Putamen (tissue), 1 donor: ENCODE results near the gene MYO1D.

ENCODE experiments used
- DNase-seq: peaks from one replicate; pipeline ENCODE4 v3.0.0-alpha.2; 2016; ENCODE audit warnings: low spot score

The MYO1D gene

DNA sequence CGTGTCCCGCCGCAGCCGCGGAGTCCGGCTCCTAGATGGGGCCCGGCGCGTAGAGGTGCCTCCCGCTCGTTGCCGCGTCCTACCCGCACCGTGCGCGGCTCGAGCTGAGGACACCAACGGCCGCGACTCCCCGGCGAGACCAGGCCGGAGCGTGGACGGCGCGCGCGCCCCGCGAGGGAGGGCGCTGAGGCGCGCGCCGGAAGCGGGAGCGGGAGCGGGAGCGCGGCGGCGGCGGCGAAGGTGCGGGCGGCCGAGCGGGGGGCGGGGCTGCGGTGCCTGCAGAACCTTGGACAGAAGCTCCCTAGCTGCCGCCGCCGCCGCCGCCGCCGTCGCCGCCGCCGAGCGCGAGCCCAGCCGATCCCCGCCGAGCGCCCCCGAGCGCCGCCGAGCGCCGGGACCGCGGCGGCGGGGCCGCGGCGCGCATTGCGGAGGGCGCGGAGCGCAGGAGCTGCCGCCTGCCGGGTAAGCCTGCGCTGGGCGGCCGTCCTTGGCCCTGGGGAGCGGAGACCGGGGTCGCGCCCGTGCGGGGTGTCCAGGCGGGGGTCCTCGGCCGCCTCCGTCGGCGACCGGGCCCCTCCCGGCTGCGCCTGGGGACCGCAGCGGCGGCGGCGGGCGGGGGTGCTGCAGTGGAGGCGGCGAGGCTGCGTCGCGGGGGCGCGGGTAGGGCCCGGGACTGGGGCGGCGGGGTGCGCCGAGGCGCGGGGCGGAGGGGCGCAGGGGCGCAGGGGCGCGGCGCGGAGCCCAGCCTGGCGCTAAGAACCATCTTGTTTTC is 390.0 kb downstream of the MYO1D start, which contains the start of gene CDK5R1:
TSS of gene CDK5R1 (plus strand) at position 293 of the 772 bp plus-strand sequence. CDS start 628 bp downstream, outside the sequence.
- peak; percentile 75 for DNase-seq

DNA sequence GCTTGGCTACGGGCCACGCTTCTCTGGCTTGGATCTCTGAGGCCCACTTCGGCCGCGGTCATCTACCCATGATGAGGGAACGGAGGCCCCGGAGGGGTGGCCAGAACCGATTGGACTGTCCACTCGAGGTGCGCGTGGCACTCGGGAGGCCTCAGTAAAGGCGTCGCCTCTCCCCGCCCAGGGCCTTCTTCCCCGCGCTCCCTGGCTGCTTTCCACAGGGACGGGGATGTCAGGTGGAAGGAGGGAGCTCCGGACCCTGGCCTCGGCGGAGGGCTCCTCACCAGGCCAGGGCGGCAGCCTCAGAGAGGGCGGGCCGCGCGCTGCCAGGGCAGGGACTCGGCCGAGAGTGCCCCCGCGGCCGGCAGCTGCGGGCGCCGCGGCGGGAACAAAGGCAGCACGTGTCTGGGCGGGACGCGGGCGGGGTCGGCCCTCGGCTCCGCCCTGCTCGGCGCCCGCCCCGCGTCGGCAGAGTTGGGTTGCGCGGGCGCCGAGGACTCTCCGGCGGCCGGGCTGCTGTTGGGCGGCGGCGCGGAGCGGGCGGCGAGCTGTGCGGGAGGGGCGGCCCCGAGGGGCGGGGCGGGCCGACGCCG is 390.7 kb downstream of the MYO1D start:
- peak; percentile 93 for DNase-seq

DNA sequence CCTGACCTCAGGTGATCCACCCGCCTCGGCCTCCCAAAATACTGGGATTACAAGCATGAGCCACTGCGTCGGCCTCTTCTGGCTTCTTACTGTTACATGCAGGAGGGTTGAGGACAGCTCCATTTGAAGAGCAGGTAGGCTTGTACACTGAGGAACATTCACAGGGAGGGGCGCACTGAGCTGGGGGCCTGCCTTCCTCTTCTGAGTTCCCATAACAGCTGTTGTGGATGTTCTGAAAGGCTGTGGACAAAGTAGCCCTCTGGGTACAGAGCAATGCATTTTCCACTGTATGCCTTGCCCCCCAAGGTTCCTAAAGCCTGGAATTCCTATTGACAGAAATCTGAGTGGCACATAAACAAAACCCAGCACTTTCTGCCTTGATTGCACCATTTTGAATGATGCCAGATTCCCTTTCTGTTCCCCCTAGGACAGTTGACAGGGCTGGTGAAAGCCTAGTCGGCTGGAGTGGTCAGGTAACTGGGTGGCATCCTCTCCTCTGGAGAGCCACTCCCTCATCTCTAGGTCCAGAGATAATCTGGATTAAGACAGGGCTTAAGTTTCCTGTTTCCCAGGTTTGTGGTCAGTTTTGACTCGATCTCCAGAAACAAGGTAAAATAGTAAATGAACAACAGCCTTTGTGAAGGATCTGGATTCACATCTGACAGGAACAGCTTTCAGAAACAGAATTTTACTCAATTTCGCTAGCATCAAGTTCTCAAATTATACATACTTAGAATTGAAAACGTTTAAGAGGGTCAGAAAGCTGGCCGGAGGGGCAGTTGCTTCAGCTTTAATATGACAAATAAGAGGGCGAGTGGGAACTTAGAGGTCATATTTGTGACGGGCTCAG is 391.4 kb downstream of the MYO1D start:
- DNase-seq = no peak

DNA sequence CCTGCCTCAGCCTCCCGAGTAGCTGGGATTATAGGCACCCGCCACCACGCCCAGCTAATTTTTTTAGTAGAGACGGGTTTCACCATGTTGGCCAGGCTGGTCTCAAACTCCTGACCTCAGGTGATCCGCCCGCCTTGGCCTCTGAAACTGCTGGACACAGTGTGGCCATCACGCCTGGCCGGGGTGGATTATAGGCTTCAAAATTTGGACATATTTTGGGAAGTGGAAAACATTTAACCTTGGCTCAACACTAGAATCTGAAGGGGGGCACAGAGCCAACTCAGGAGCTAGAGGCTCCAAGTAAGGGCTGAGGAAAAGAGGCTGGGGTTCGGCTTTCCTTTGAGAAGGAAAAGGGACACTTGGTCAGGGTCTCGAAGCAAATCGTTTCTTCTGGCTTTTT is 392.3 kb downstream of the MYO1D start:
- no peak for DNase-seq

DNA sequence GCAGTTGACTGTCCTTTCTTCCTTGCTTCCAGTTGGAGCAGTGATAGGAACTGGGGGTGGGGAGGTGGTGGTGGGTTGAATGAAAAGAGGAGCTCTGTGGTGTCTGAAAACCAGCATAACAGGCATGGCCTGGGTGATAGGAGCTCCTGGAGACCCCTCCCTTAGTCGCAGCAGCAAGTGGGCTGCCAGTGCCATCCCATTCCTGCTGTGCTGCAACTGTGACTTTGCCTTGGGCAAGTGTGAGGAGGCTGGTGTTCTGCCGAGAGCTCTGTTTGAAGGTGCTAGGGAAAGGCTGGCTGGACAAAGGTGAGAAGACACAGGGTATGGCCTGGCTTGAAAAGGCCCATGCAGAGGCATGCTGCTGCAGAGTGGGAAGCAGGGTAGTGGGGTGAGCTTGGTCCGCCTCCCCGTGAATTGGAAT is 392.9 kb downstream of the MYO1D start:
- no peak for DNase-seq

DNA sequence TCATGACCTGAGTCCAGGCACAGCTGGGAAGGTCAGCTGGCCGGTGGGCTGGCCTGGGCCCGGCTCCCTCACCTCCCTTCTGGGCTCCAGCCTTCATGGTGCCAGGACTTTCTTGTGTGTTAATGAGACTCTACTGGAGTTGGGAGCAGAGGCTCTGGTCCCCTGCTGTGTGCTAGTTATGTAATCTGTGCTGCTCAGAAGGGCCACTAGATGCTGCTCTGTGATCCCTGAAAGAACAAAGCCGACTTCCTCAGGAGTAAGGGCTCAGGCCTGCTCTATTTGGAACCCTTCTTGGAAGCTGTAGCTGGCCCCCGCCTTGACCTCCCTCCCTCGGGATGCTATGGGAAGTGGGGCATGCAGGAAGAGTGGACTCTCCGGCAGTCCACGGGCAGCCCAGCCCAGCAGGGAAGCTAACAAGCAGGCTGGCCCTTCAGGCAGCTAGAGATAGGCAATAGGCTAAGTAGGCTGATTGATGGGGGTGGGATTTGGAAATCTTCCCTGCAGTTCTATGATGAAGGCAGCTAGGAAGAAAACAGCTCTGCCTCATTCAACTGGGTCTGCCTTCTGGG is 393.4 kb downstream of the MYO1D start:
- peak; percentile 95 for DNase-seq

DNA sequence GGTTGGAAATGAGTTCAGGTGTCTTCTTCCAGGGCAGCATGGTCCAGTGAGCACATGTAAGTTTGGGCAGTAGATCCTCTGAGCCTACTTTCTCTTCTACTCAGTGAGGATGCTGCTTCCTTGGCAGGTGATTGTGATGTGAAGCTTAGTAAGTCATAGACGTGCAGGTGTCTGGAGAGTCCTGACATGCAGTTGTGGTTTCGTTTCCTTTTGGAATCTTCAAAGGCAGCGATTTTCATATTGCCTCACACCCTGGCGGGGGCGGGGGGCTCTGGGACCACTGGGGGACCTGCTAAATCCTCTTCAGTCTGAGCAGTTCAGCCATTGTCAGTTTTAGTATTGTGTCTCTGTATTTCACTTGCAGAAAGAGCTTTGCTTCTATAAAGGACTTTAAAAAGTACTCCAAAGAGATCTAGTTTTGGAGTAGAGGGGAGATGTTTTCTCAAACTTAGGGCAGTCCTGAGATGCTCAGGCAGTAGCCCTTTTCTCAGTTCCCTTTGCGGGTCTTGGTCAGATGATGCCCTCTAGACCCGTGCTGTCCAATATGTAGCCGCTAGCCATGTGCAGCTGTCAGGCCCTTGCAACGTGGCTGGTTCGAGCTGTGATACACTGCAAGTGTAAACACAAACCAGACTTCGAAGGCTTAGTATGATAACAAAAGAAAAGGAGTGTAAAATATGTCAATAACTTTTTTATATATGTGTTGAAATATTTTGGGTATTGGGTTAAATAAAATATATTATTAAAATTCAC is 394.2 kb downstream of the MYO1D start:
- no peak for DNase-seq

DNA sequence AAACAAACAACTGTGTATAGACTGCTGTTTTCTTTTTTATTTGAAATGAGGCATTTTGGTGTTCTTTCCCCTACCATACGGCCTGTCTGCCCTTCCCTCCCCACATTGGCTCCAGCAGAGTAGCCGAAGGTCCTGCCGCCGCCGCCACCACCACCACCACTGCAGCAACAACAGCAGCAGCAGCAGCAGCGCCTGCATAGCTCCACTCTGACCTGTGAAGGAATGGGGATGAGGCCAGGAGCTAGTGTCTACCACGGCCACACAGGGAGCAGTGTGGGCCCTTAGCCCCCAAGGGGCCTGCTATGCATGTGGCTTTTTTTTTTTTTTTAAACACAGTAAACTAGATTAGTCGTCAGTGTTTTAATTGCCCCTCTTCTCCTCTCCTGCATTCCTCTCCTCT is 395.7 kb downstream of the MYO1D start:
- DNase-seq = no peak

DNA sequence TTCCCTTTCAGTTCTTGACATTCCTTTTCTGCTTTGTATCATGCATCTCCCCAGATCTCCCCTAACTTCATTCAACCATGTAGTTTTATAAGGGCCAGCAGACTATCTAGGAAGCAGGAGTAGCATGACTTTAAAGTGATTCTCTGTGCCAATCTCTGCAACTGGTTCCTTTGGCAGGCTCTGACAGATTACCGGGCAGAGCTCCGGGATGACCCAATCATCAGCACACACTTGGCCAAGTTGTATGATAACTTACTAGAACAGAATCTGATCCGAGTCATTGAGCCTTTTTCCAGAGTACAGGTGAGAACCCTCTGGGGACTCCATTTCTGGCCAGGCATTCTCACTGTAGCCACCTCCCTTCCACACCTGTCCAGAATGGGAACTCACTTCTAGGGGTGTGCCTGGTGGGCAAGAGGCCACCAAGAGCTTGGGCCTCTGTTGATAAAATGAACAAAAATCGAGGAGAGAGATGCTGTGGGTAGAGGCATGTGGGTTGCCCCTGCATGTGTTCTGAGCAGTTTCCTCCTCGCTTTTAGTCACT is 397.8 kb downstream of the MYO1D start:
- no peak for DNase-seq

DNA sequence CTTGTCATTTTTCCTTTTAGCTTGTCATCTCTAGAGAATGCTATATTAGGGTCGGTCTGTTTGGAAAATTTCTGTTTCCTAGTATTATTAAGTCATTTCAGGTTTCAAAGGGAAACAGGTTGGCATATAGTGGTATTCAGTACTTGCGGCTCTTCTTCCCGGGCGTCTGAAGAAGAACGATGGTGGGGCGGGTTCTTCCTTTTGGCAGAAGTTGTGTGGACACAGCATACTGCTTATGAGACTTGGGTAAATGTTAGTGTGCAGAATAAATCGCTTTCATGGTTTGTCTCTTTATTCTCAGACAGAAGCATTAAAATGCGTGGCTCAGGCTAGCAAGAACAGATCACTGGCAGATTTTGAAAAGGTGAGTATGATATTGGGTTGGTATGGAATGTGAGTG is 399.7 kb downstream of the MYO1D start:
- DNase-seq = no peak

DNA sequence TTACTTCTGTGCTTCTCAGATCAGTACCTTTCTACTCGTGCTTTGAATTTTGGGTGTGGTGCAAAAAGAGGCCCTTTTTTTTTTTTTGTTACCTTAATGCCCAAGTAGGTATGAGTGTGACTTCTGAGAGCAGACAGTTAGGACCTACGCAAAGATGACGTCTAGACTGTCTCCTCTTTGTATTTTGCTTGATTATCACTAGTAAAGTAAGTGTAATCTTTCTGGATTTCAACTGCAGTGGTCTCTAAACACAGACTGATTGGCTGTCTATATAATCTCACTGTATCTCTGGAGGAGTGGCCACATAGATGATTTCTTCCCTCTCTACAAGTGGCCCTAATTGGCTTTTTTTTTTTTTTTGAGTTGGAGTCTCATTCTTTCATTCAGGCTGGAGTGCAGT is 401.7 kb downstream of the MYO1D start:
- DNase-seq = no peak

DNA sequence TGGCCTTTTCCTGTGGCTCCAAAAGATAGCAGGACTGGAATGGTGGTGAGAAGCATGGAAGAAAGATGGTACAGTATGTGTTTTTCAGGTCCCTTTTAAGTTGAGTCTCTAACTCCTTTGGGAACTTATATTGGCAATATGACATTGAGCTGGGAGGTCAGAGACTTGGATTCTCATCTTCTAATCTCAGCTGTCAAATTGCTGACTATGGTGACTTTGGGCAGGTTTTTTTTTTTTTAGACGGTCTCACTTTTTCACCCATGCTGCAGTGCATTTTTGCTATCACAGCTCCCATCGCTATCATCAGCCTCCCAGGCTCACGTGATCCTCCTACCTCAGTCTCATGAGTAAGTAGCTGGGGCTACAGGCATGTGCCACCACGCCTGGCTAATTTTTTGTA is 405.3 kb downstream of the MYO1D start:
- DNase-seq = no peak

DNA sequence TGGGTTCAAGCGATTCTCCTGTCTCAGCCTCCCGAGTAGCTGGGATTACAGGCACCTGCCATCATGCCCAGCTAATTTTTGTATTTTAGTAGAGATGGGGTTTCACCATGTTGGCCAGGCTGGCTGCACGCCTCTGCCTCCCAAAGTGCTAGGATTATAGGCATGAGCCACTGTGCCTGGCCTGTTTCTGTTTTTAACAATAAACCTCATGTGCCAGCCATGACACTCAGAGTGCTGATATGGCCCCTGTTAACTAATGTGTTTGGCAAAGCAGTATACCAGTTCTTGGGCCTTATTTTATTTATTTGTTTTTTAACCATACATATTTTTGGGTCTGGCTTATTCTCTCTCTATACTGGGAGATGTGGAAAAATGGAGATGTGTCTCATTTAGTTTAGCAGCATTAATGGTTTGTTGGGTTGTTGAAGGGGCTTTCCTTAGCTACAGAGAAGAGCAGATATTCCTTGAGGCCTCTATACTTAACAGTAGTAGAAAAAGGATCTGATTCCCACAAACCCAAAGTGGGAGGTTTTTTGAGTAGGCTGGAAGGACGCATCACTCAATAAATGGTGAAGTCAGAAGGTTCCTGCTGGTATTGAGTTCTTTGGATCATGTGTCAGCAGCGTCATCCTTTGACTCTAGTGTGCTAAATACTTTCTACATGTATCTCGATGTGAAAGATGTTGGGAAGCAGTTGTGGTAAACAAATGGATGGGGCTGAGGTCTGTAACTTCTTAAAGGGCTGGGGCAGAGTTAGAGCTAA is 406.3 kb downstream of the MYO1D start:
- no peak for DNase-seq

DNA sequence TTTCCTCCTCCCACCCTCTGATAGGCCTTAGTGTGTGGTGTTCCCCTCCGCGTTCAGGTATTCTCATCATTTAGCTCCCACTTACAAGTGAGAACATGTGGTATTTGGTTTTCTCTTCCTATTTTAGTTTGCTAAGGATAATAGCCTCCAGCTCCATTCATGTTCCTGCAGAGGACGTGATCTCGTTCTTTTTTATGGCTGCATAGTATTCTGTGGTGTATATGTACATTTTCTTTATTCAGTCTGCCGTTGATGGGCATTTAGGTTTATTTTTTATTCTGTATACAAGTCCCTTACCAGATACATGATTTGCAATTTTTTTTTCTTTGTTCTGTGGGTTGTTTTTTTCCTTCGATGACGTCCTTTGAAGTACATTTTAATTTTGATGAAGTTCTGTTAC is 409.0 kb downstream of the MYO1D start:
- DNase-seq = no peak

DNA sequence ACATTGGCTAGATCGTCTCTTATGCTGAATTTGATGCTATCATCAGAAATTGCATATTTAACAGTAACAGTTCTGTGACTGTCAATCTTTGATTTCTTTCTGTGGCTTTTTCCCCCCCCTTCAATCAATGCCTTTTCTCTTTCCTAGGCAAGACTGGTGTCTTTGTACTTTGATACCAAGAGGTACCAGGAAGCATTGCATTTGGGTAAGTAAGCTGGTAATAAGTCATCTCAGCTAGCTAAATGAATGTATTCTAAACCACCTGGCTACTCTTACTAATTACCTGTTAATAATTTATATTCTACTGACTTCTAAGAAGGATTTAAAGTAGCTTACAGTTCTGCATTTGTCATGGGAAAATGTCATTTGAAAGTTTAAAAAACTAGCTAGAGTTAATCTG is 412.6 kb downstream of the MYO1D start:
- no peak for DNase-seq

DNA sequence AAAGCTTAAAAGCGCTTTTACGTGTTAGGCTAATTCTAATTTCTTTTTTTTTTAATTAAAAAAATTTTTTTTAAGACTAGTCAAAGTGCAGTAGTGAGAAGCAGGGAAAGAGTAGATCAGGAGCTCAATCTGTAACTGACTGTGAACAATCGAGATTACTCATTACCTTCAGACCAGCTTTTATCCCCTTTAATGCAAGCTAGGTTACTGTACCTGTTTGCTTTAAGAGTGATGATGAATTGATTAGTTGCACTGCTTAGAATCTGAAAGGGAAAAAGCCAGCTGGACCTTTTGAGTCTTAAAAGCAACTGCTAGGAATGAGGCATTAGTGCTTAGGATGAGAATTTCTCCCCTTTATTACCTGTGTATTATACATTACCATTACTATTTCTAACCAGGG is 413.6 kb downstream of the MYO1D start:
- no peak for DNase-seq

DNA sequence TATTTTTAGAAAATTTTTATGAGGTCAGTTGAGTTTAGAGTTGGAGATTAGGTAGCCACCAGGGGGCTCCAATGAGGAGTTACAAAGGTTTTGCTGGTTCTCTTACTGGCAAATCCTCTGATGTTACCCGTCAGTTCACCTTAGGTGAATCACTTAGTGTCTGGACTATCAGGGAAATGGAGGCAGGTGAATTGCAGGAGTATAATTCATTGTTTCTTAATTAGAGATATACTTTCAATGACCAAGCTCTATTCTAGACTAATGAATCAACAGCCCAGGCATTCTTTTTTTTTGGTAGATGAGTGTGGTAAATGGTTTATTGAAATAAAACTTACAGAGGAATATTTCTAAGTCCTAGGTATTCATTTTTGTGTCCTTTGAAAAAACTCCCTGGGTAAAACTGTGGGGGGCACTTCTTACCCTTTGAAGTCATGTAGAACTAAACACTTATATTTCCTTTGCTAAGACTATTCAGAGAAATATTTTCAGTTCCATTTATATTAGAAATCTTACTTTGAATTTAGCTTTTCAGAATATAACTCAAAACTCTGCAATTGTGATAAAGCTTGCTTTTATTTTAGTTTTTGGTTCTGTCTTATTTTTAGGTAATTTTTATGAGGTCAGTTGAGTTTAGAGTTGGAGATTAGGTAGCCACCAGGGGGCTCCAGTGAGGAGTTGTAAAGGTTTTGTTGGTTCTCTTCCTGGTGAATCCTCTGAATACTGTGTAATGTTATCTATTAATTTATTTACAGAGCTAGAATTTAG is 414.9 kb downstream of the MYO1D start:
- DNase-seq = no peak

DNA sequence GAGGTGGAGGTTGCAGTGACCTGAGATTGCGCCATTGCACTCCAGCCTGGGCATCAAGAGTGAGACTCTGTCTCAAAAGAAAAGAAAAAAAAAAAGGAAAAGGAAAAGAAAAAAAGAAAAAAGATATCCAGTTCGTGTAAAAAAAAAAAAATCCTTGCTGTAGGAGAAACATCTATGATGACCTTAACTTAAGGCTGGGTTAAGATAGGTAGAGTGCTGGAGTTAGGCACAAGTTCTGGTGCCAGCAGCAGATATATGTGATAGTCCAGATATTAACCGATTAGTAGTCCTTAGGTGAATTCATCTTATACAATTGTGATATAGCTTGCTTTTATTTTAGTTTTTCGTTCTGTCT is 415.4 kb downstream of the MYO1D start:
- no peak for DNase-seq

DNA sequence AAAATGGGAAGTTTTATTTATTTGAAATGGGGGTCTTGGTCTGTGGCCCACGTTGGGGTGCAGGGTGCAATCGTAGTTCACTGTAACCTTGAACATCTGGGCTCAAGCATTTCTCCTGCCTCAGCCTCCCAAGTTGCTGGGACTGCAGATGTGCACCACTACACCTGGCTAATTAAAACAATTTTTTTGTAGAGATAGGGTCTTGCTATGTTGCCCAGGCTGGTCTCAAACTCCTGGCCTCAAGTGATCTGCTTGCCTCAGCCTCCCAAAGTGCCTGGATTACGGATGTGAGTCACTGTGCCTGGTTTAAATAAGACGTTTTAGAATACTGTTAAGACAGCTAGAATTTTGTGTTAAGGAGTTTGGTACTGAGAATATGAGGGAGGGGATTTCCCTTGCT is 416.9 kb downstream of the MYO1D start:
- no peak for DNase-seq

DNA sequence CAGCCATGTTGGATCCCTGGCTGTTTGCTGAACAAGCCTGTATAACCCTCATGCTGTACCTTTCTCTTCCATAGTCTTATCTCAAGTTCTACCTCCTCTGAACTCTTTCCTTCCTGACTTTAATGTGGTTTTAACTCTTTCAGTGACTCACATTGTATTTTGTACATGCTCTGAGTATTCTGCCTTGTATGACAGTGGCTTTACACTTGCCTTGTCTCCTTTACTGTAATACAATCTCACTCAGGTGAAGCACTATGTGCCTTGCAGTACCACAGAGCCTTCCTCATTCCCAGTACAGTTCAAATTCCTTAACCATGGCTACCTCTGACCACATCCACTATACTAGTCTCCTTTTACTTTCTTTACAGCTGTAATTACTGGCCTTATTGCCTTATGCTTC is 418.6 kb downstream of the MYO1D start:
- DNase-seq = no peak
